Adrenal gland (tissue), 12 donors: ENCODE data around the gene PLEK2. TPM values are rescaled to one million over a fixed set of nuclear protein-coding genes. Genes with fewer than 3 reads are reported as not detected.
"Not testable (repeated sequence)": the region's sequence is repeated elsewhere in the genome, so short reads cannot be mapped to it uniquely, and the experiment has no call there.

Experiments
- DNase-seq, 7 donors: peaks; one replicate each; pipeline ENCODE4 v3.0.0-alpha.2; 2019 to 2020
- H3K27ac ChIP-seq, 5 donors: fragments of 200-600 bp; sonication (generic) in 4 of 5; 1 replicate in 3 of 5; 2 replicates in 2 of 5; pipeline versions ENCODE4 v1.5.1 to v1.8.0; 2016 to 2020; ENCODE audit warnings: mild to moderate bottlenecking in 1 of 5
- H3K27me3 ChIP-seq: fragments of 200-600 bp; 2 replicates; pipeline ENCODE4 v1.8.0; 2021
- H3K36me3 ChIP-seq, 2 donors: fragments of 200-600 bp; replicated peaks in 1 of 2; 1 replicate in 1 of 2; 2 replicates in 1 of 2; pipeline versions ENCODE4 v1.5.1 to v1.8.0; 2018 to 2022
- H3K4me1 ChIP-seq, 2 donors: fragments of 200-600 bp; replicated peaks in 1 of 2; 1 replicate in 1 of 2; 2 replicates in 1 of 2; pipeline versions ENCODE4 v1.5.1 to v1.8.0; 2018 to 2021
- H3K4me3 ChIP-seq, 4 donors: fragments of 200-600 bp; sonication (generic) in 3 of 4; one replicate each; pipeline ENCODE4 v1.5.1; 2016 to 2018
- H3K9me3 ChIP-seq, 3 donors: fragments of 200-600 bp; sonication (generic) in 1 of 3; replicated peaks in 1 of 3; 1 replicate in 2 of 3; 2 replicates in 1 of 3; pipeline versions ENCODE4 v1.5.1 to v1.8.0; 2016 to 2021
- CTCF ChIP-seq, 6 experiments: fragments of 450-650 bp in 4 of 6; fragments of 200-600 bp in 2 of 6; sonication (generic) in 1 of 6; IDR thresholded peaks; 1 replicate in 5 of 6; 2 replicates in 1 of 6; pipeline versions ENCODE4 v1.5.1 to v1.8.0; 2016 to 2021; ENCODE audit warnings: antibody characterized with exemption in 6 of 6, mild to moderate bottlenecking in 2 of 6, moderate library complexity in 1 of 6
- POLR2A ChIP-seq, 2 donors: fragments of 450-650 bp; IDR thresholded peaks; one replicate each; pipeline ENCODE4 v1.6.1; 2017; ENCODE audit warnings: antibody characterized with exemption in 2 of 2, mild to moderate bottlenecking in 2 of 2, moderate library complexity in 1 of 2
- WGBS, 4 donors: extraction: QIAGEN DNeasy Blood & Tissue Kit in 2 of 4; methylation state at CpG; one replicate each; pipeline versions ENCODE4 v1.1.5 to v1.1.7; 2013 to 2017; 5-methylcytosine and 5-hydroxymethylcytosine counted together
- intact Hi-C, 2 donors: fragments of 100-400 bp; cut with DNase I; formaldehyde crosslinking; loops; one replicate each; pipeline versions ENCODE4 v1.14.1 to v1.15.0; 2022 to 2023
- microRNA-seq, 3 donors: library from miRNA; unstranded; fragments of <30 nt; microRNA quantifications; one replicate each; pipeline ENCODE4, GENCODE V29; 2017 to 2020
- polyA plus RNA-seq, 3 donors: library from polyadenylated mRNA; stranded (reverse); fragments of 200-250 nt in 2 of 3; fragments of 350-450 nt in 1 of 3; fragmentation: Illumina TruSeq in 1 of 3; extraction: RNeasy Lipid Tissue Mini Kit (QIAGEN cat#74804) in 1 of 3; gene quantifications; one replicate each; pipeline ENCODE4 v1.2.3, GENCODE V29; 2013 to 2014
- small RNA-seq, 2 donors: library from RNA; depleted of rRNA; stranded (forward); fragments of <200 nt; gene quantifications; one replicate each; pipeline ENCODE3, GENCODE V24; 2016
- total RNA-seq, 9 donors: library from RNA; depleted of rRNA in 4 of 9; stranded (reverse); fragments of >200 nt in 4 of 9; fragments of 120-200 nt in 1 of 9; fragmentation: NEBNext Ultra II Directional in 1 of 9; extraction: Animal tissue kit (Norgen Biotek cat#: 25700) in 1 of 9; gene quantifications; one replicate each; pipeline versions ENCODE4 v1.1.0 to v1.2.4, GENCODE V29; 2013 to 2023
- donor health status: healthy with polysubstance abuse.
- donor health status: Bipolar disorder and iron deficiency.
- donor health status: DM: yes; HTN: yes; CAD: no.
- donor health status: DM: no; HTN: no; CAD: no.
- donor health status: DM: no; HTN: no; CAD: no.
- donor health status: DM: yes; HTN: yes; CAD: no.

PLEK2 gene
- total and polyA plus RNA-seq, 12 donors: 19.6 to 384 (median 56.1) TPM

- intact Hi-C loops: no loop called here
- Histone ChIP-seq H3K27ac (no peak overlapping the region), H3K36me3 (peaks cover 0 to 90% of the 10 kb centered on the region in 2 donors), H3K4me1 (no peaks in the 10 kb centered on the region), H3K4me3 (no peak overlapping the region), H3K9me3 (no peaks in the 10 kb centered on the region), H3K27me3 (no peaks in the 10 kb centered on the region)
- DNase-seq: no peak
- no peak for TF ChIP-seq POLR2A (IDR thresholded peaks at IDR 0.05)
- TF ChIP-seq CTCF (IDR thresholded peaks at IDR 0.05): no peak
Measured at GRCh38 chr14:67345583-67345982, 66.4 kb downstream of the PLEK2 start.

- Histone ChIP-seq H3K4me1 (no peaks in the 10 kb centered on the region), H3K4me3 (no peak overlapping the region), H3K9me3 (no peaks in the 10 kb centered on the region), H3K36me3 (peaks cover 0 to 88% of the 10 kb centered on the region in 2 donors), H3K27ac (no peak overlapping the region), H3K27me3 (no peaks in the 10 kb centered on the region)
- 73 to 89% (median 84%) methylated on average over 4 of the region's 4 CpGs for WGBS, 4 donors
- intact Hi-C loops: no loop called here
- TF ChIP-seq POLR2A (IDR thresholded peaks at IDR 0.05): no peak
- TF ChIP-seq CTCF (IDR thresholded peaks at IDR 0.05): no peak
- no peak for DNase-seq
Measured at GRCh38 chr14:67343601-67344230, 68.2 kb downstream of the PLEK2 start.

GRCh38 chr14:67341231-67341630 lies 70.7 kb downstream of the PLEK2 start:
- H3K27me3 ChIP-seq, H3K9me3 ChIP-seq, H3K4me3 ChIP-seq, H3K27ac ChIP-seq, DNase-seq, H3K4me1 ChIP-seq, intact Hi-C loops: not testable (repeated sequence)
- WGBS, 4 donors: 85 to 98% (median 97%) methylated on average over 4 to 31 of the region's 31 CpGs
- H3K36me3 ChIP-seq: peaks cover 0 to 88% of the 10 kb centered on the region in 2 donors

Small RNAs within 50 kb of the gene (microRNA-seq; reads per million reads assigned to microRNA genes)
- 0 reads per million in 3 donors for gene MIR5694

Small RNAs within 50 kb of the gene (small RNA-seq; reads per million reads assigned to genes)
- gene MIR5694: 0 reads per million in 2 donors
- gene RF00019: 0 reads per million in 2 donors

Other genes starting within 250 kb of the PLEK2 start
- gene GARIN2, start 222.7 kb downstream of the PLEK2 start, total RNA-seq: under 1 TPM in 1 of 9 donors, not detected in 8; 0.11 TPM
- under 1 TPM in 2 of 3 donors, not detected in 1; 0.07 to 0.48 TPM for gene GARIN2, start 222.7 kb downstream of the PLEK2 start, polyA plus RNA-seq
- 10 to 100 TPM; 11.0 to 23.0 (median 16.8) TPM for gene PALS1, start 170.7 kb downstream of the PLEK2 start, total RNA-seq
- 10 to 100 TPM in 1 of 3 donors, 1 to 10 TPM in 2; 2.2 to 19.5 (median 5.4) TPM for gene PALS1, start 170.7 kb downstream of the PLEK2 start, polyA plus RNA-seq
- gene ATP6V1D, start 52.4 kb downstream of the PLEK2 start, total RNA-seq: 100 to 1,000 TPM; 115 to 338 (median 175) TPM
- 100 to 1,000 TPM in 1 of 3 donors, 10 to 100 TPM in 2; 55.3 to 388 (median 62.5) TPM for gene ATP6V1D, start 52.4 kb downstream of the PLEK2 start, polyA plus RNA-seq
- 100 to 1,000 TPM in 2 of 9 donors, 10 to 100 TPM in 7; 41.8 to 162 (median 77.8) TPM for gene EIF2S1, start 51.8 kb downstream of the PLEK2 start, total RNA-seq
- 100 to 1,000 TPM in 1 of 3 donors, 10 to 100 TPM in 2; 15.7 to 260 (median 26.3) TPM for gene EIF2S1, start 51.8 kb downstream of the PLEK2 start, polyA plus RNA-seq
- 10 to 100 TPM; 25.7 to 63.9 (median 40.1) TPM for gene TMEM229B, start 76.6 kb upstream of the PLEK2 start, total RNA-seq
- gene TMEM229B, start 76.6 kb upstream of the PLEK2 start, polyA plus RNA-seq: 10 to 100 TPM in 2 of 3 donors, 1 to 10 TPM in 1; 5.7 to 31.9 (median 12.0) TPM
- gene PLEKHH1, start 121.1 kb upstream of the PLEK2 start, total RNA-seq: 10 to 100 TPM in 8 of 9 donors, 1 to 10 TPM in 1; 8.3 to 30.6 (median 19.4) TPM
- gene PLEKHH1, start 121.1 kb upstream of the PLEK2 start, polyA plus RNA-seq: 10 to 100 TPM; 19.3 to 50.4 (median 28.0) TPM
- 10 to 100 TPM; 43.0 to 79.1 (median 54.2) TPM for gene PIGH, start 188.1 kb upstream of the PLEK2 start, total RNA-seq
- 10 to 100 TPM; 41.5 to 66.7 (median 41.9) TPM for gene PIGH, start 188.1 kb upstream of the PLEK2 start, polyA plus RNA-seq
- 10 to 100 TPM in 2 of 9 donors, 1 to 10 TPM in 7; 2.5 to 45.4 (median 4.5) TPM for gene ARG2, start 207.8 kb upstream of the PLEK2 start, total RNA-seq
- gene ARG2, start 207.8 kb upstream of the PLEK2 start, polyA plus RNA-seq: 10 to 100 TPM in 1 of 3 donors, 1 to 10 TPM in 2; 3.2 to 11.7 (median 4.5) TPM